Stimulated activated naive B cell treated with anti-CD40 and anti-IgM and Interleukin-4, amounts not matched to agents 10 μg/mL and 1 μg/mL and 100 μg/mL, for 72 hours (primary cell): ENCODE data around the gene C9orf57.

Source experiments
- ATAC-seq, 2 donors: fragments of 150-1000 bp; cut with Tn5 transposase; replicated peaks; 2 replicates each; pipeline ENCODE4 v1.10.0; 2021; ENCODE audit warnings: moderate library complexity in 1 of 2
- DNase-seq: peaks from one replicate; pipeline ENCODE4 v3.0.0; 2021
- H3K27ac Mint-ChIP-seq: one replicate; pipeline ENCODE4 v1.8.0; 2022; ENCODE audit warnings: mild to moderate bottlenecking, mixed read lengths
- H3K27me3 Mint-ChIP-seq, 2 donors: one replicate each; pipeline ENCODE4 v1.8.0; 2022; ENCODE audit warnings: mixed read lengths in 2 of 2
- H3K36me3 Mint-ChIP-seq, 2 donors: one replicate each; pipeline ENCODE4 v1.8.0; 2022; ENCODE audit warnings: mixed read lengths in 2 of 2, mild to moderate bottlenecking in 1 of 2
- H3K4me1 Mint-ChIP-seq, 2 donors: one replicate each; pipeline ENCODE4 v1.8.0; 2022; ENCODE audit warnings: mixed read lengths in 2 of 2, mild to moderate bottlenecking in 1 of 2
- H3K4me3 Mint-ChIP-seq, 2 donors: one replicate each; pipeline ENCODE4 v1.8.0; 2022; ENCODE audit warnings: mild to moderate bottlenecking in 2 of 2, mixed read lengths in 2 of 2, moderate library complexity in 1 of 2
- H3K9me3 Mint-ChIP-seq, 2 donors: one replicate each; pipeline ENCODE4 v1.8.0; 2022; ENCODE audit warnings: mixed read lengths in 2 of 2, mild to moderate bottlenecking in 1 of 2

The C9orf57 gene

DNA sequence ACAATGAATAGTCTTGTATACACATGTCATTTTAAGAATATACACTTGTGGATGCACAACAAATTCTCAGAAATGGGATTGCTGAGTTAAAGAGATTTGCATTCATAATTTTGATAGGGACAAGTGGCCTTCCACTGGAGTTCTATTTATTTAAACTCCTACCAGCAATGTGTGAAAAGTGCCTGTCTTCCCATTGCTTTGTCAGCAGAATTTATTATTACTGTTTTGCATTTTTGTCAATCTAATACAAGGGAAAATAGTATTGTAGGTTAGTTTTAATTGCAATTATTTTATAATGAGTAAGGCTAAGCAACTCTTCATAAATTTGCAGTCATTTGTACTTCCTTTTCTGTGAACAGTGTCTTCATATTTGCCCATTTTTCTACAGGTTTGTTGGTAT lies 55.0 kb downstream of the C9orf57 start:
- Mint-ChIP-seq H3K27me3 (no peaks in the 10 kb centered on the region), H3K9me3 (no peaks in the 10 kb centered on the region), H3K4me3 (no peak overlapping the region), H3K4me1 (no peaks in the 10 kb centered on the region), H3K36me3 (no peaks in the 10 kb centered on the region), H3K27ac (no peak overlapping the region)
- DNase-seq (no peak), ATAC-seq (no peak)
